Measurements from ENCODE around the gene CANX.

- TF ChIP-seq MAX (IDR thresholded peaks at IDR 0.05; ENCODE audit: insufficient read depth, insufficient read length) = no peak
- no peak for TF ChIP-seq POLR2A (IDR thresholded peaks at IDR 0.05; ENCODE audit: low read depth, low read length)
- TF ChIP-seq CTCF (IDR thresholded peaks at IDR 0.05; ENCODE audit: extremely low read depth in 1 of 2, insufficient read depth in 1 of 2, low read depth in 1 of 2, low read length in 2 of 2) = no peak
- TF ChIP-seq MYC (IDR thresholded peaks at IDR 0.05; ENCODE audit: low read depth, low read length) = no peak
- no peak for TF ChIP-seq EZH2 (IDR thresholded peaks at IDR 0.05; ENCODE audit: borderline replicate concordance, low read depth, low read length, severe bottlenecking)
- TF ChIP-seq POLR2AphosphoS5 (IDR thresholded peaks at IDR 0.05; ENCODE audit: insufficient read depth, low read depth, low read length) = no peak
These were observed 75.7 kb downstream of the CANX start for GRCh38 chr5:179774442-179774841.

Measured in endothelial cell of umbilical vein (primary cell).